H9 (cell line): ENCODE results near the gene USE1. TPM values are rescaled to one million over a fixed set of nuclear protein-coding genes. Genes with fewer than 3 reads are reported as not detected.

ENCODE experiments used
- DNase-seq: peaks from one replicate; pipeline ENCODE4 v3.0.0-alpha.2; 2017
- H2AFZ ChIP-seq: one replicate; pipeline ENCODE4 v1.6.1; 2013; ENCODE audit warnings: mild to moderate bottlenecking, low read length, control low read depth, moderate library complexity
- H2AK5ac ChIP-seq: 2 replicates; pipeline ENCODE4 v1.6.1; 2013; ENCODE audit warnings: low read length, control low read depth, mixed read lengths; ENCODE audit not compliant: insufficient read length
- H2BK120ac ChIP-seq: one replicate; pipeline ENCODE4 v1.6.1; 2013; ENCODE audit warnings: low read depth, mild to moderate bottlenecking, low read length, control low read depth, inconsistent platforms; ENCODE audit not compliant: poor library complexity, severe bottlenecking
- H2BK12ac ChIP-seq: 2 replicates; pipeline ENCODE4 v1.6.1; 2013; ENCODE audit warnings: low read length, control low read depth, mixed read lengths, low read depth; ENCODE audit not compliant: insufficient read length
- H2BK15ac ChIP-seq: 2 replicates; pipeline ENCODE4 v1.6.1; 2013; ENCODE audit warnings: low read depth, low read length, control low read depth
- H2BK20ac ChIP-seq: one replicate; pipeline ENCODE4 v1.6.1; 2013; ENCODE audit warnings: low read depth, mild to moderate bottlenecking, low read length, control low read depth, inconsistent platforms; ENCODE audit not compliant: poor library complexity, severe bottlenecking
- H2BK5ac ChIP-seq: 2 replicates; pipeline ENCODE4 v1.6.1; 2013; ENCODE audit warnings: low read length, control low read depth, mixed read lengths; ENCODE audit not compliant: insufficient read length
- H3K14ac ChIP-seq: 2 replicates; pipeline ENCODE4 v1.6.1; 2013; ENCODE audit warnings: low read length, control low read depth; ENCODE audit not compliant: insufficient read depth
- H3K18ac ChIP-seq: 2 replicates; pipeline ENCODE4 v1.6.1; 2013; ENCODE audit warnings: low read depth, mild to moderate bottlenecking, mixed read lengths, low read length, control low read depth; ENCODE audit not compliant: insufficient read length
- H3K23ac ChIP-seq: 2 replicates; pipeline ENCODE4 v1.6.1; 2013; ENCODE audit warnings: low read length, control low read depth, mixed read lengths, low read depth; ENCODE audit not compliant: insufficient read length
- H3K23me2 ChIP-seq: 2 replicates; pipeline ENCODE4 v1.6.1; 2013; ENCODE audit warnings: low read depth, mild to moderate bottlenecking, mixed read lengths, low read length, control low read depth; ENCODE audit not compliant: insufficient read length, poor library complexity, severe bottlenecking
- H3K27ac ChIP-seq: 2 replicates; pipeline ENCODE4 v1.5.1; 2013; ENCODE audit warnings: low read length, control low read depth, mixed read lengths, low read depth; ENCODE audit not compliant: insufficient read length
- H3K27me3 ChIP-seq: 2 replicates; pipeline ENCODE4 v1.6.1; 2013; ENCODE audit warnings: low read length, control low read depth, inconsistent platforms; ENCODE audit not compliant: insufficient read depth
- H3K4ac ChIP-seq: 2 replicates; pipeline ENCODE4 v1.6.1; 2013; ENCODE audit warnings: low read depth, mild to moderate bottlenecking, control low read depth, inconsistent platforms, low read length, moderate library complexity
- H3K4me1 ChIP-seq: 2 replicates; pipeline ENCODE4 v1.6.1; 2013; ENCODE audit warnings: low read length, control low read depth, inconsistent platforms; ENCODE audit not compliant: insufficient read depth
- H3K4me2 ChIP-seq: 2 replicates; pipeline ENCODE4 v1.6.1; 2013; ENCODE audit warnings: low read length, control low read depth, mixed read lengths; ENCODE audit not compliant: insufficient read length, insufficient read depth
- H3K56ac ChIP-seq: 2 replicates; pipeline ENCODE4 v1.6.1; 2013; ENCODE audit warnings: low read depth, mild to moderate bottlenecking, mixed read lengths, low read length, control low read depth; ENCODE audit not compliant: insufficient read length
- H3K79me1 ChIP-seq: 2 replicates; pipeline ENCODE4 v1.6.1; 2013; ENCODE audit warnings: low read depth, mild to moderate bottlenecking, moderate library complexity, low read length, control low read depth, inconsistent platforms; ENCODE audit not compliant: insufficient read depth, poor library complexity, severe bottlenecking
- H3K79me2 ChIP-seq: 2 replicates; pipeline ENCODE4 v1.6.1; 2013; ENCODE audit warnings: low read length, control low read depth, inconsistent platforms; ENCODE audit not compliant: insufficient read depth
- H3K9ac ChIP-seq: 2 replicates; pipeline ENCODE4 v1.6.1; 2013; ENCODE audit warnings: low read length, control low read depth, mixed read lengths; ENCODE audit not compliant: insufficient read length; ENCODE audit errors: extremely low read depth
- H3K9me3 ChIP-seq: one replicate; pipeline ENCODE4 v1.6.1; 2013; ENCODE audit warnings: low read depth, low read length, inconsistent platforms; ENCODE audit not compliant: control insufficient read depth
- H3T11ph ChIP-seq: one replicate; pipeline ENCODE4 v1.6.1; 2013; ENCODE audit warnings: mild to moderate bottlenecking, low read length, control low read depth, inconsistent platforms
- H4K20me1 ChIP-seq: one replicate; pipeline ENCODE4 v1.6.1; 2013; ENCODE audit not compliant: control insufficient read depth, insufficient read length, insufficient read depth
- H4K5ac ChIP-seq: 2 replicates; pipeline ENCODE4 v1.6.1; 2013; ENCODE audit warnings: low read depth, mild to moderate bottlenecking, mixed read lengths, low read length, control low read depth; ENCODE audit not compliant: insufficient read length
- H4K8ac ChIP-seq: replicated peaks from 2 replicates; pipeline ENCODE4 v1.6.1; 2013; ENCODE audit warnings: low read length, control low read depth, mixed read lengths, low read depth; ENCODE audit not compliant: insufficient read length
- H4K91ac ChIP-seq: 2 replicates; pipeline ENCODE4 v1.6.1; 2013; ENCODE audit warnings: low read depth, mild to moderate bottlenecking, moderate library complexity, mixed read lengths, low read length, control low read depth; ENCODE audit not compliant: insufficient read length
- H3K27ac Mint-ChIP-seq, 3 experiments: 2 replicates in 2 of 3; 3 replicates in 1 of 3; pipeline ENCODE4 v1.8.0; 2020 to 2021; ENCODE audit warnings: mixed read lengths in 3 of 3, mild to moderate bottlenecking in 1 of 3, moderate library complexity in 1 of 3
- H3K27me3 Mint-ChIP-seq: 2 replicates; pipeline ENCODE4 v1.8.0; 2021; ENCODE audit warnings: low read depth, mild to moderate bottlenecking, moderate library complexity, mixed read lengths
- H3K36me3 Mint-ChIP-seq, 3 experiments: 2 replicates in 2 of 3; 3 replicates in 1 of 3; pipeline ENCODE4 v1.8.0; 2020 to 2021; ENCODE audit warnings: low read depth in 3 of 3, mixed read lengths in 3 of 3; ENCODE audit not compliant: insufficient read depth in 1 of 3
- H3K4me1 Mint-ChIP-seq, 2 experiments: 2 replicates each; pipeline ENCODE4 v1.8.0; 2020; ENCODE audit warnings: mixed read lengths in 2 of 2
- H3K4me3 Mint-ChIP-seq, 2 experiments: 2 replicates in 1 of 2; 3 replicates in 1 of 2; pipeline ENCODE4 v1.8.0; 2020 to 2021; ENCODE audit warnings: mild to moderate bottlenecking in 2 of 2, mixed read lengths in 2 of 2, moderate library complexity in 1 of 2
- H3K9me3 Mint-ChIP-seq, 2 experiments: 2 replicates in 1 of 2; 3 replicates in 1 of 2; pipeline ENCODE4 v1.8.0; 2020; ENCODE audit warnings: mild to moderate bottlenecking in 2 of 2, mixed read lengths in 2 of 2, moderate library complexity in 1 of 2
- CTCF ChIP-seq: fragments of 200-600 bp; sonication (generic); conservative IDR thresholded peaks from 3 replicates; pipeline ENCODE4 v1.8.0; 2021; ENCODE audit warnings: antibody characterized with exemption, mild to moderate bottlenecking
- WGBS: extraction: QIAGEN DNeasy Blood & Tissue Kit; methylation state at CpG from one replicate; pipeline ENCODE4 v1.1.7; 2013; ENCODE audit warnings: missing lambda C conversion rate, low lambda C conversion rate, mixed read lengths; ENCODE audit not compliant: insufficient read length; ENCODE audit errors: extremely low coverage; 5-methylcytosine and 5-hydroxymethylcytosine counted together
- total RNA-seq: library from RNA; stranded (reverse); gene quantifications from 2 replicates; pipeline ENCODE4 v1.2.1, GENCODE V29; 2021

USE1 gene
- total RNA-seq, 1 experiment from 2014 or later, result 16.2 TPM

- H2AK5ac ChIP-seq, result no peak overlapping the region
- no peak overlapping the region for H4K5ac ChIP-seq
- no peak for DNase-seq
- Mint-ChIP-seq H3K27me3 (no peaks in the 10 kb centered on the region), H3K27ac (peak overlapping the region in 1 of 3 experiments; percentile 90; a peak in 1 of 7 replicates), H3K4me3 (peak overlapping the region in 1 of 2 experiments; percentile 60; a peak in 2 of 5 replicates), H3K9me3 (no peaks in the 10 kb centered on the region), H3K36me3 (peaks cover 19 to 50% (median 38%) of the 10 kb centered on the region in 3 experiments; a peak in 6 of 7 replicates), H3K4me1 (peaks cover 17 to 32% of the 10 kb centered on the region in 2 experiments)
- H4K20me1 ChIP-seq, result no peaks in the 10 kb centered on the region
- H3K79me1 ChIP-seq, result peaks cover 3% of the 10 kb centered on the region
- peaks cover 6% of the 10 kb centered on the region for H3K23me2 ChIP-seq
- H3K9ac ChIP-seq, result no peak overlapping the region
- H3K79me2 ChIP-seq, result peaks cover 7% of the 10 kb centered on the region
- H3T11ph ChIP-seq, result no peak overlapping the region
- H2BK120ac ChIP-seq, result no peak overlapping the region
- no peak overlapping the region for H2BK20ac ChIP-seq
- H2BK15ac ChIP-seq, result no peak overlapping the region
- no peak overlapping the region for H3K56ac ChIP-seq
- H3K18ac ChIP-seq, result no peak overlapping the region
- H3K4me1 ChIP-seq, result no peaks in the 10 kb centered on the region; the same call in 1 of the 2 replicates
- H2BK5ac ChIP-seq, result no peak overlapping the region
- no peaks in the 10 kb centered on the region for H3K9me3 ChIP-seq
- H3K27me3 ChIP-seq, result no peaks in the 10 kb centered on the region
- no peak for TF ChIP-seq CTCF
- no peak overlapping the region for H3K27ac ChIP-seq
- H3K23ac ChIP-seq, result no peak overlapping the region
- no peak overlapping the region for H2BK12ac ChIP-seq
- no peak overlapping the region for H3K4me2 ChIP-seq
- WGBS, result no CpG with 5 or more reads among the region's 3 CpGs
- H4K91ac ChIP-seq, result no peak overlapping the region
- H2AFZ ChIP-seq, result no peak overlapping the region
- no peak overlapping the region for H3K4ac ChIP-seq
- H4K8ac ChIP-seq, result no peak overlapping the region
- H3K14ac ChIP-seq, result no peak overlapping the region
Measured at GRCh38 chr19:17229890-17230289, 14.7 kb downstream of the USE1 start.
